ENCODE results near the gene DNAJC12.

Gene DNAJC12

GRCh38 chr10:67858971-67859370 is 21.0 kb upstream of the DNAJC12 start:
- TF ChIP-seq, protein P1, sequence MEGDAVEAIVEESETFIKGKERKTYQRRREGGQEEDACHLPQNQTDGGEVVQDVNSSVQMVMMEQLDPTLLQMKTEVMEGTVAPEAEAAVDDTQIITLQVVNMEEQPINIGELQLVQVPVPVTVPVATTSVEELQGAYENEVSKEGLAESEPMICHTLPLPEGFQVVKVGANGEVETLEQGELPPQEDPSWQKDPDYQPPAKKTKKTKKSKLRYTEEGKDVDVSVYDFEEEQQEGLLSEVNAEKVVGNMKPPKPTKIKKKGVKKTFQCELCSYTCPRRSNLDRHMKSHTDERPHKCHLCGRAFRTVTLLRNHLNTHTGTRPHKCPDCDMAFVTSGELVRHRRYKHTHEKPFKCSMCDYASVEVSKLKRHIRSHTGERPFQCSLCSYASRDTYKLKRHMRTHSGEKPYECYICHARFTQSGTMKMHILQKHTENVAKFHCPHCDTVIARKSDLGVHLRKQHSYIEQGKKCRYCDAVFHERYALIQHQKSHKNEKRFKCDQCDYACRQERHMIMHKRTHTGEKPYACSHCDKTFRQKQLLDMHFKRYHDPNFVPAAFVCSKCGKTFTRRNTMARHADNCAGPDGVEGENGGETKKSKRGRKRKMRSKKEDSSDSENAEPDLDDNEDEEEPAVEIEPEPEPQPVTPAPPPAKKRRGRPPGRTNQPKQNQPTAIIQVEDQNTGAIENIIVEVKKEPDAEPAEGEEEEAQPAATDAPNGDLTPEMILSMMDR (IDR thresholded peaks at IDR 0.05; ENCODE audit: low read depth, low read length) = no peak
- no peak for DNase-seq (ENCODE audit: extremely low read depth, low read depth)

DNA sequence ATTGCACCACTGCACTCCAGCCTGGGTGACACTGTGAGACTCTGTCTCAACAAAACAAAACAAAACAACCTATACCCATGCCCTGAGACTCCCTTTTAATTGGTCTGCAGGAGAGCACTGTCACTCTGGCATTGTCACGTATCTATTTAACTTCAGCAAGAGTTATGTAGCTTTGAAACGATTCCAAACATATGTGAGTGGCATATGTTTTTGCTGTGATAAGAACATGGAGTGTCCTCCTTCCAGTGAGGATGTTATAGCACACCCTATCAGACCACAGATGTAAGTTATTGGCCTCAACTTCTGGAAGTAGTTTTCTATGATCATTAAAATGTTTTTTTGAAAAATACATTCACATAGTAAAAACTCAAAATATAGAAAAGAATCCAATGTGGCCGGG is 15.5 kb upstream of the DNAJC12 start:
- TF ChIP-seq, protein P1 (IDR thresholded peaks at IDR 0.05; ENCODE audit: low read depth, low read length) = no peak

GRCh38 chr10:67852761-67853160 is 14.8 kb upstream of the DNAJC12 start:
- TF ChIP-seq, protein P1 (IDR thresholded peaks at IDR 0.05; ENCODE audit: low read depth, low read length) = no peak
- DNase-seq (ENCODE audit: extremely low read depth, low read depth) = no peak

More for the DNA sequence above, 15.5 kb upstream of the DNAJC12 start:
- no peak for DNase-seq (ENCODE audit: extremely low read depth, low read depth)

GRCh38 chr10:67851186-67851585 is 13.2 kb upstream of the DNAJC12 start:
- TF ChIP-seq, protein P1 (IDR thresholded peaks at IDR 0.05; ENCODE audit: low read depth, low read length) = no peak
- DNase-seq (ENCODE audit: extremely low read depth, low read depth) = no peak

DNA sequence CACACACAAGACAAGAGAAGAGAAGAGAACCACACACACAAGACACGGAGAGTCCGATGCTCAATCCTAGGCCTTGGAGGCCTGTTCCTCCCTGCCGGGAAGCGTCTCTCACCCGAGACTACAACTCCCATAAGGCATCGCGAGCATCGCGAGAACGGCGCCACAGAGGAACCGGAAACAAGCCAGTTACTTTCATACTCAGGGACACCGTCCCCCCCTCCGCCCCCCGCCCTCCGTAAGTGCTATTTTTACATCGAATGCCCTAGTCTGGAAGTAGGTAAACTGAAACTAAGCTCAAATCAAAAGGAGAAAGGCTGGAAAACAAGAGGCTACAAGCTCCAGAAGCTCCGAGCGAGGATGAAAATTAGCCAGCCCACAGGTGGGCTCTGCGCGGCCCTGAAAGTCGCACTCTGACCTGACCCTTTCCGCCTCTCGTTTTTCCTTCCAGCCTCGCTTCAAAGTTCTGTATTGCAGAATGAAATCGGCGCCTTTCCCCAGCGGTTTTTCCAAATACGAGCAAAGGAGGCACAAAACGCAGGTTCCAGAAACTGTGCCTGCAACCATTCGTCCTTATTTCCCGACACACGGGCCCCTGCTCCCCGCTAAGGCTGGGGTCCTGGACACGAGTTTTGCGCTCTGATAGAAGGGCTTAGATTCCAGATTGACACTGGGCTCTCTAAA is 11.5 kb upstream of the DNAJC12 start:
- TF ChIP-seq, protein P1 (IDR thresholded peaks at IDR 0.05; ENCODE audit: low read depth, low read length) = no peak; the same call in 1 of the 2 replicates
- peak; percentile 90 for DNase-seq (ENCODE audit: extremely low read depth, low read depth)

- no peak for DNase-seq (ENCODE audit: extremely low read depth, low read depth)
- TF ChIP-seq, protein P1 (IDR thresholded peaks at IDR 0.05; ENCODE audit: low read depth, low read length) = no peak
Measured at GRCh38 chr10:67843284-67843683, 5.3 kb upstream of the DNAJC12 start.

GRCh38 chr10:67841737-67842136 is 3.7 kb upstream of the DNAJC12 start:
- DNase-seq (ENCODE audit: extremely low read depth, low read depth) = no peak

More at GRCh38 chr10:67841737-67842136, 3.7 kb upstream of the DNAJC12 start:
- TF ChIP-seq, protein P1 (IDR thresholded peaks at IDR 0.05; ENCODE audit: low read depth, low read length) = no peak
